ENCODE data around the gene RNF167.
"Not testable (repeated sequence)": the region's sequence is repeated elsewhere in the genome, so short reads cannot be mapped to it uniquely, and the experiment has no call there.

The RNF167 gene

DNA sequence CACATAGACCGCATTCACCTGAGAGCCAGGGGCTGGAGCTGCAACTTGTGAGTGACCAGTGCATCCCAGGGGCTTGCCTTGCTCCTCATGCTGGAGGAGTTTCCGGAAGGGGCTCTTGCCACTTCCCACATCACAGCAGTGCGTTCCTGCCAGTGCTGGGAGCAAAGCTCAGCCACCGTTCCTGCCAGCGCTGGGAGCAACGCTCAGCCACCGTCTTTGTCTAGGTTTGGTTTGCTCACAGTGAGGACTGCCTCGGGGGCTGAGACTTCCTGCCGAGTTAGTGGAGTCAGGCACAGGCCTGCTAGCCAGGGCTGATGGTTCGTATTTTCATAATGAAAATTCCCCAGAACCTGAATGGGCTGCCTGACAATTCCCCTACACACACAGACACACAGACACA lies 31.8 kb upstream of the RNF167 start:
- peaks cover 2% of the 10 kb centered on the region for H3K4me1 ChIP-seq (ENCODE audit: low read length)
- H3K9me3 ChIP-seq (replicated peaks; ENCODE audit: insufficient read depth, low read length) = no peaks in the 10 kb centered on the region
- H3K4me2 ChIP-seq (ENCODE audit: low read depth, low read length) = no peak overlapping the region
- no peak for DNase-seq
- no peaks in the 10 kb centered on the region for H4K20me1 ChIP-seq (ENCODE audit: insufficient read depth, low read length)
- no peaks in the 10 kb centered on the region for H3K36me3 ChIP-seq (replicated peaks; ENCODE audit: insufficient read depth, low read length)
- no peak overlapping the region for H3K27ac ChIP-seq (ENCODE audit: low read length)
- no peaks in the 10 kb centered on the region for H3K79me2 ChIP-seq (ENCODE audit: low read length)
- no peak overlapping the region for H3K4me3 ChIP-seq (ENCODE audit: low read length)
- peaks cover 4% of the 10 kb centered on the region for H3F3A ChIP-seq (ENCODE audit: insufficient read depth, low read length)
- no peaks in the 10 kb centered on the region for H3K27me3 ChIP-seq (replicated peaks; ENCODE audit: insufficient read depth, low read length)
- TF ChIP-seq EZH2 (optimal IDR thresholded peaks at IDR 0.05; ENCODE audit: low read depth, low read length) (no peak), EZH2phosphoT487 (IDR thresholded peaks at IDR 0.05; ENCODE audit: low read length) (no peak)
- TF ChIP-seq, protein P1, sequence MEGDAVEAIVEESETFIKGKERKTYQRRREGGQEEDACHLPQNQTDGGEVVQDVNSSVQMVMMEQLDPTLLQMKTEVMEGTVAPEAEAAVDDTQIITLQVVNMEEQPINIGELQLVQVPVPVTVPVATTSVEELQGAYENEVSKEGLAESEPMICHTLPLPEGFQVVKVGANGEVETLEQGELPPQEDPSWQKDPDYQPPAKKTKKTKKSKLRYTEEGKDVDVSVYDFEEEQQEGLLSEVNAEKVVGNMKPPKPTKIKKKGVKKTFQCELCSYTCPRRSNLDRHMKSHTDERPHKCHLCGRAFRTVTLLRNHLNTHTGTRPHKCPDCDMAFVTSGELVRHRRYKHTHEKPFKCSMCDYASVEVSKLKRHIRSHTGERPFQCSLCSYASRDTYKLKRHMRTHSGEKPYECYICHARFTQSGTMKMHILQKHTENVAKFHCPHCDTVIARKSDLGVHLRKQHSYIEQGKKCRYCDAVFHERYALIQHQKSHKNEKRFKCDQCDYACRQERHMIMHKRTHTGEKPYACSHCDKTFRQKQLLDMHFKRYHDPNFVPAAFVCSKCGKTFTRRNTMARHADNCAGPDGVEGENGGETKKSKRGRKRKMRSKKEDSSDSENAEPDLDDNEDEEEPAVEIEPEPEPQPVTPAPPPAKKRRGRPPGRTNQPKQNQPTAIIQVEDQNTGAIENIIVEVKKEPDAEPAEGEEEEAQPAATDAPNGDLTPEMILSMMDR (IDR thresholded peaks at IDR 0.05; ENCODE audit: low read length) = no peak
- H3K9me2 ChIP-seq (replicated peaks; ENCODE audit: insufficient read depth, low read length) = no peaks in the 10 kb centered on the region
- H3K9ac ChIP-seq (ENCODE audit: low read length) = no peak overlapping the region
- no peak overlapping the region for H2AFZ ChIP-seq (ENCODE audit: low read length)

DNA sequence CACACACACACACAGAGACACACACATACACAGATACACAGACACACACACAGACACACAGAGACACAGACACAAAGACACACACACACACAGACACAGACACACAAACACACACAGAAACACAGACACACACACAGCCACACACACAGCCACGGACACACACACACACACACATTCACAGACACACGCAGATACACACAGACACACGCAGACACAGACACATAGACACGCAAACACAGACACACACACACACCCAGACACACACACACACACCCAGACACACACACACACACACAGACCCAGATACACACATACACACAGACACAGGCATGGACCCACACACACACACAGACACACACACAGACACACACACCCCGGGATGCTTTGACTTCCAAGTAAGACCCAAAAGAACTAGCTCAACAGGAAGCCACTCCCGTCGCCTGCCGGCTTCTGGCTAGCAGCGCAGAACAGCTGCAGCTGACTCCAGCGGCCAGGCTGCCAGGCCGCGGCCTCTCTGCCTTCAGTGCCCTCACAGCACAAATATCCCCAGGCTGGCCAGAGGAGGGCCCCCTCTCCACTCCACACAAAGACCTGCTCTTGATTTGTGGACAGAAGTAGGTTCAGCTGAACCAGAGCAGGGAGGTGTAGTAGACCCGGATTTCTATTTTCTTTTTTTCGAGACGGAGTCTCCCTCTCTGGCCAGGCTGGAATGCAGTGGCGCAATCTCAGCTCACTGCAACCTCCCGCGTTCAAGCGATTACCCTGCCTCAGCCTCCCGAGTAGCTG lies 31.2 kb upstream of the RNF167 start:
- H3K4me1 ChIP-seq (ENCODE audit: low read length) = no peaks in the 10 kb centered on the region
- H3K27me3 ChIP-seq (replicated peaks; ENCODE audit: insufficient read depth, low read length) = no peaks in the 10 kb centered on the region
- 0 out of 2 replicates have a peak overlapping the region, but pooled peaks have one; percentile 13 for H3K4me2 ChIP-seq (ENCODE audit: low read depth, low read length)
- no peaks in the 10 kb centered on the region for H3F3A ChIP-seq (ENCODE audit: insufficient read depth, low read length)
- TF ChIP-seq EZH2 (optimal IDR thresholded peaks at IDR 0.05; ENCODE audit: low read depth, low read length) = no peak
- TF ChIP-seq, protein P1 (IDR thresholded peaks at IDR 0.05; ENCODE audit: low read length) = peak; percentile 74
- H3K9me2 ChIP-seq (replicated peaks; ENCODE audit: insufficient read depth, low read length) = no peaks in the 10 kb centered on the region
- H3K4me3 ChIP-seq (ENCODE audit: low read length) = no peak overlapping the region
- no peaks in the 10 kb centered on the region for H4K20me1 ChIP-seq (ENCODE audit: insufficient read depth, low read length)
- DNase-seq = peak; percentile 84
- H3K27ac ChIP-seq (ENCODE audit: low read length) = no peak overlapping the region
- no peaks in the 10 kb centered on the region for H3K79me2 ChIP-seq (ENCODE audit: low read length)
- peak overlapping the region; percentile 61 for H2AFZ ChIP-seq (ENCODE audit: low read length)
- no peaks in the 10 kb centered on the region for H3K9me3 ChIP-seq (replicated peaks; ENCODE audit: insufficient read depth, low read length)
- no peaks in the 10 kb centered on the region for H3K36me3 ChIP-seq (replicated peaks; ENCODE audit: insufficient read depth, low read length)
- H3K9ac ChIP-seq (ENCODE audit: low read length) = no peak overlapping the region

DNA sequence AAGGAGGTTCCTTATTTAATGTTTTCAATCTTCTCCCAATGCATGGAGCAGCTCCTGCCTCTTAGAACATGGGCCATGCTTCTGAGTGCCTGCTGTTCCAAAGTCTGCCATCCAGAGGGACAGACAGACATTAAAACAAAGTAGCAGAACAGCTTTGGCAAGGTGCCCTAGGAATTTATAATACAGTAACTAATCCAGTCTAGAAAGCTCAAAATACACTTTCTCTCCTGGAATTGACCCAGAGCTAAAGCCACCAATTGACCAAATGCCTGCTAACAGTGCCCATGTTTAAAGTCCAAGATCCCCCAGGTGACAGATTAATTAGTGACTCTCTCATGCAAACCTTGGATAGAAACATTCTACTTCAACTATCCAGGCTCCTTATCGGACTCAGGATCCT lies 26.1 kb upstream of the RNF167 start:
- Histone ChIP-seq H3K9me3 (replicated peaks; ENCODE audit: insufficient read depth, low read length) (no peaks in the 10 kb centered on the region), H3K4me2 (ENCODE audit: low read depth, low read length) (no peak overlapping the region), H3K36me3 (replicated peaks; ENCODE audit: insufficient read depth, low read length) (no peaks in the 10 kb centered on the region), H3K4me3 (ENCODE audit: low read length) (no peak overlapping the region), H3K27me3 (replicated peaks; ENCODE audit: insufficient read depth, low read length) (no peaks in the 10 kb centered on the region), H3K27ac (ENCODE audit: low read length) (no peak overlapping the region), H3K9me2 (replicated peaks; ENCODE audit: insufficient read depth, low read length) (no peaks in the 10 kb centered on the region), H4K20me1 (ENCODE audit: insufficient read depth, low read length) (no peaks in the 10 kb centered on the region), H2AFZ (ENCODE audit: low read length) (no peak overlapping the region), H3F3A (ENCODE audit: insufficient read depth, low read length) (no peaks in the 10 kb centered on the region), H3K79me2 (ENCODE audit: low read length) (no peaks in the 10 kb centered on the region), H3K9ac (ENCODE audit: low read length) (no peak overlapping the region), H3K4me1 (ENCODE audit: low read length) (no peaks in the 10 kb centered on the region)
- no peak for DNase-seq
- TF ChIP-seq, protein P1 (IDR thresholded peaks at IDR 0.05; ENCODE audit: low read length) = no peak
- TF ChIP-seq EZH2phosphoT487 (IDR thresholded peaks at IDR 0.05; ENCODE audit: low read length) = no peak
- no peak for TF ChIP-seq EZH2 (optimal IDR thresholded peaks at IDR 0.05; ENCODE audit: low read depth, low read length)

DNA sequence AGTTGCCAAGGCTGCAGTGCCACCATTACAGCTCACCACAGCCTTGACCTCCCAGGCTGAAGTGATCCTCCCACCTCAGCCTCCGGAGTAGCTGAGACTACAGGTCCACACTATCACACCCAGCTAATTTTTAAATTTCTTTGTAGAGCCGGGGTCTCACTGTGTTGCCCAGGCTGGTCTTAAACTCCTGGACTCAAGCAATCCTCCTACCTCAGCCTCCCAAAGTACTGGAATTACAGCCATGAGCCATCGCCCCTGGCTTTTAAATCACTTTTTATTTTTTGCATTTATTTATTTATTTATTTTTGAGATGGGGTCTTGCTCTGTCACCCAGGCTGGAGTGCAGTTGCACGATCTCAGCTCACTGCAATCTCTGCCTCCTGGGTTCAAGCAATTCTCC lies 25.5 kb upstream of the RNF167 start:
- H3K9me2 ChIP-seq (replicated peaks; ENCODE audit: insufficient read depth, low read length); H3K27me3 ChIP-seq (replicated peaks; ENCODE audit: insufficient read depth, low read length); H3K36me3 ChIP-seq (replicated peaks; ENCODE audit: insufficient read depth, low read length); H3F3A ChIP-seq (ENCODE audit: insufficient read depth, low read length); H3K4me1 ChIP-seq (ENCODE audit: low read length); H3K9ac ChIP-seq (ENCODE audit: low read length); DNase-seq; H3K9me3 ChIP-seq (replicated peaks; ENCODE audit: insufficient read depth, low read length); H3K27ac ChIP-seq (ENCODE audit: low read length); H3K79me2 ChIP-seq (ENCODE audit: low read length); H2AFZ ChIP-seq (ENCODE audit: low read length); H3K4me3 ChIP-seq (ENCODE audit: low read length); H4K20me1 ChIP-seq (ENCODE audit: insufficient read depth, low read length); H3K4me2 ChIP-seq (ENCODE audit: low read depth, low read length): not testable (repeated sequence)

Measured in MM.1S (cell line).